M059J (cell line): ENCODE measurements around the gene RIPOR3. TPM values are rescaled to one million over a fixed set of nuclear protein-coding genes. Genes with fewer than 3 reads are reported as not detected.
"Not testable (repeated sequence)": the region's sequence is repeated elsewhere in the genome, so short reads cannot be mapped to it uniquely, and the experiment has no call there.

ENCODE experiments used
- DNase-seq: peaks from one replicate; pipeline ENCODE4 v3.0.0-alpha.2; 2012; ENCODE audit warnings: low read depth
- total RNA-seq: library from RNA; depleted of rRNA; stranded (reverse); fragments of >200 nt; shearing (Covaris generic); gene quantifications from 2 replicates; pipeline ENCODE4 v1.2.3, GENCODE V29; 2014; rRNA removed

The RIPOR3 gene
- total RNA-seq, 1 experiment from 2014 or later, result 1.5 TPM

DNA sequence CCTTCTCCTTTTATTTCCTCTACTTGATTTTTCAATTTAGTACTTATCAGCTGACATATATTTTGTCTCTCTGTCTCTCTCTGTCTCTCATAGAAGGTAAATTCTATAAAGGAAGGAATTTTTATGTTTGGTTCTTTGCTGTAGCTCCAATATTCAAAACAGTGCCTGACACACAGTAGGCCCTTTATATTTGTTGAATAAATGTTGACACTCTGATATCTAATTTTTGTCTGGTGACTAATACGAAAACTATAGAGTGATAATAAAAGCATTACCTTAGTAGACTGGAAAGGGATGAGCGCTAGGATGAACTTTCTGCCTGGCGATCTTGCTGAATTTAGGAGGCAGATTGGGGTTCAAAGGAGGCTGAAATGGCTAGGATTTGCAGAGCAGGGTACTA is 138.4 kb downstream of the RIPOR3 start:
- DNase-seq, result no peak

DNA sequence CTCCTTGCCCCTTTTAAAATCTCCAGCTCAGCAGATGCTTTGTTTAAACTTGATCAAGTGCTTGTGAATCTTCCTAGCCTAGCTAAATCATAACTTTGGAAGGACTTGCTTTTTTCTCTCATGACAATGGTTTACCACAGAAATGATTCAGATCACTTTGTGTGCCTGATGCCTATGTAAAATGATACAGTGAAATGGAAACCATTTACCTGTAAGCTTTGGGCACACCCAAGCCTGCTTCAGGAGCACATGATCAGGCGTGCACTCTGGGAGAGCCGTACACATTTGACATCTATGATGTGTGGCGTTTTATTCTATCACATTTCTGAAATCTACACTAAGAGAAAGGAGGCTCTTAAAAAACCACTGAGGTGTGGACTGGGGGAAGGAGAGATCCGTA is 140.1 kb downstream of the RIPOR3 start:
- DNase-seq, result no peak

DNA sequence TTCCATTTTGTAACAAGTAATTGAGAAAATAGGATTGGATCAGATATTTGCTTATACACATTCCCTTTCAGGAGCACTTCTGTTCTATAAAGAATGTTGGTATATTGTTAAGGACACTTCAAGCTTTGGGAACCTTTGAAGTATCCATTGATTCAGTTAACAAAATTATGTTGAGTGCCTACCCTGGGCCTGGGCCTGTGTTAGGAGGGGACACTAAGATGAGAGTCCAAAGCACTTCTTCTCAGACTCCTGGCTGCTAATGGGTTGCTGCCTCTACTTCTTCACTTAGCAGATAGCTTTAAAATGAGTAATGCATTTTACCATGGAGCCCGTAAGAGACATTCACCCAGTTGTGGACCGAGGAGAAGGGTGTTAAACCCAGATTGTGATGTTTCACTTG is 140.8 kb downstream of the RIPOR3 start:
- no peak for DNase-seq

DNA sequence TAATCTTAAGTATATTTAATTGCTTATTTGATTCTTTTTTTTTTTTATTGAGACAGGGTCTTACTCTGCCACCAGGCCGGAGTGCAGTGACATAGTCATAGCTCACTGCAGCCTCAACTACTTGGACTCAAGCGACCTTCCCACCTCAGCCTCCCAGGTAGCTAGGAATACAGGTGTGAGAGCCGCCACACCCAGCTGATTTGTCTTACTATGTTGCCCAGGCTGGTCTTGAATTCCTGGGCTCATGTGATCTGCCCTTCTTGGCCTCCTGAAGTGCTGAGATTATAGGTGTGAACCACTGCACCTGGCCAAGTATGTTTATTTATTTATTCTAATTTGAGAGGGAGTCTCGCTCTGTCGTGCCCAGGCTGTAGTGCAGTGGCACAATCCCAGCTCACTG is 142.9 kb downstream of the RIPOR3 start:
- DNase-seq, result no peak

DNA sequence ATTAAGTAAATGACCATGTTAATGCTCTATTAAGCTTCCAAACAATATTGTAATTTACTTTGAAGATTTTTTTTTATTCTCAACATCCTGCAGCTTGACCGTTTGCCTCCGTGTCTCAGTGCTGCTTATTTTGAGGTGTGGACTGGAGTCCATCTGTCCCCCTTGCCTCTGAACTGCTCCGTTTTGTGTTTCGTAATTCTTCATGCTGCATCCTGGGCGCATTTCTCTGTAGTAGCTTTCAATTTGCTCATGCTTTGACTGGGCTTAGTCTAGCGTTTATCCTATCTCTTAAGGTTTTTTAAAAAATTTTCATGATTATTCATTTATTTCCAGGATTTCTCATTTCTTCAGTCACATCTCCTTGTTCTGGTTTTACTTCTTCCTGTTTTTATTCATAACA is 143.4 kb downstream of the RIPOR3 start:
- no peak for DNase-seq

DNA sequence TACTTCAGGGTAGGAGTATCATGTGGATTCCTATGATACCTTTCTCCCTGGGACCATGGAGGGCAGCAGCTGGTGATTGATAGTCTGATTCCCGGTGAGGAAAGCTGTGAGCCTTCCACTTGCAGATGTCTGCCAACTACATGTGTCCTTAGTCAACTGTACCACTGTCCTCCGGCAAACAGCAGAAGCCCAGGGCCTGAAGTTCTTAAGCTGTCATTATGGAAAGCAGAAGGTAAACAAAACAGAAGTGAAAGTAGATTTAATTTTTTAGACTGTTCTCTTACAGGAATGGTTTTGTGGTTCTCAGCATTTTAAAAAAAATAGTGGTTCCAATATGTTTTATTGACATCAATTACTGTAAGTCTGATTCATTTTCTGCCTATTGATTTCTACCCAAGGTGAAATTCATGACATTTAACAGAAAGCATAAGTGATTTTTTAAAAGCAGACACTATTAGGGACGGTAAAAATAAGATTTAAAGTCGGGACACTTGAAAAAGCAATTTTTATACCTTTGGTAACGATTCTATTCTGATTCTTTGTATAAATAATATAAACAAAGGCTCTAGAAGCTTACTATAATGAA is 144.5 kb downstream of the RIPOR3 start:
- DNase-seq, result no peak

DNA sequence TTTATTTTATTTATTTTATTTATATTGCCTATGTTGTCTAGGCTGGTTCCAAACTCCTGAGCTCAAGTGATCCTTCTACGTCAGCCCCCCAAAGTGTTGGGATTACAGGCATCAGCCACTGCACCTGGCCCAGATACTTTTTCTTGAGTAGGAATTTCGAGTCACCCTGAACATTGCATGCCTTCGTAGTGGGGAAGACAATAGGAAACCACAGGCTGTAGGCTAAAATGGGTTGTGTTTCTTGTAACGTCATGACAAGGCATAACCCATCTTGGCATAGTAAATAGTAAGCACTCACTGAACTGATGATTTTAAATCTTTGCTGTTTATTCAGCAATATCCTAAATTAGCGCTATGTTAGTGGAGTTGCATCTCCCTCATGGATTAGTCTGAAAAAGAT is 146.2 kb downstream of the RIPOR3 start:
- DNase-seq, result no peak

DNA sequence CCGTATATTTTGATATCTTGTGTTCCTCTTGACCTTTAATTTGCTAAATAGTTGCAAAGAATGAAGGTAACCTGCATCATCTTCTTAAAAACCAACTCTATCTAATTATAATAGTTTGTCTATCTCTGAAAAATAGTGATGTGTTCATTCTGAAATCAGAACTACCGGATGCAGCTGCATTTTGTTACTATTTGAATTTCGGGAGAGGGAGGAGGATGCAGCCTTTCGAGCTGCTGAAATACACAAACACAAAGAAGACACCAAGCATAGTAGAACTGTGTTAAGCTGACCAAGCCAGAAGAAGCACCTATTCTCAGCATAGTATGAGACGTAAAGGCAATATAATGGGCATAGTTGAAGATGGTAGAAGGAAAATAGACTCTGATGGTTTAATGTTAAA is 148.0 kb downstream of the RIPOR3 start:
- no peak for DNase-seq

DNA sequence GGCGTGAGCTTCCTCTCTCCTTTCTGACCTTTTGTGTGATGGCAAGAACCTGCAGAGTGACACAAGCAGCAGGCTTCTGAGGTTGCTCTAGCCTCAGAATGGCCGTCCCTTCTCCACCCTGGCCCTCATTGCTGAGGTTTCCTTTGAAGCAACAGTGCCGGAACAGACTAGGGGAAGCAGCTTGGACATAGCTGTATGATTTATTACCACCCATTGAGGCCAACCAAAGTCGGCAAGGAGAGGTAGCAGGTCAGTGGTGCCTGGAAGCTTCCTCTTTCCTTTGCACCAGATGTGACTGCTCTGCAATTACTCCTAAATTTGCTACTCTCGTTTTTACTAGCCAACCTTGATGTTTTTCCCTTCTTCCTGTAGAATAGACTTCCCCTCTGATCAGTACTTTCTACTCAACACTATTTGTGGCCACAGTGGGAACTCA is 149.7 kb downstream of the RIPOR3 start:
- no peak for DNase-seq

DNA sequence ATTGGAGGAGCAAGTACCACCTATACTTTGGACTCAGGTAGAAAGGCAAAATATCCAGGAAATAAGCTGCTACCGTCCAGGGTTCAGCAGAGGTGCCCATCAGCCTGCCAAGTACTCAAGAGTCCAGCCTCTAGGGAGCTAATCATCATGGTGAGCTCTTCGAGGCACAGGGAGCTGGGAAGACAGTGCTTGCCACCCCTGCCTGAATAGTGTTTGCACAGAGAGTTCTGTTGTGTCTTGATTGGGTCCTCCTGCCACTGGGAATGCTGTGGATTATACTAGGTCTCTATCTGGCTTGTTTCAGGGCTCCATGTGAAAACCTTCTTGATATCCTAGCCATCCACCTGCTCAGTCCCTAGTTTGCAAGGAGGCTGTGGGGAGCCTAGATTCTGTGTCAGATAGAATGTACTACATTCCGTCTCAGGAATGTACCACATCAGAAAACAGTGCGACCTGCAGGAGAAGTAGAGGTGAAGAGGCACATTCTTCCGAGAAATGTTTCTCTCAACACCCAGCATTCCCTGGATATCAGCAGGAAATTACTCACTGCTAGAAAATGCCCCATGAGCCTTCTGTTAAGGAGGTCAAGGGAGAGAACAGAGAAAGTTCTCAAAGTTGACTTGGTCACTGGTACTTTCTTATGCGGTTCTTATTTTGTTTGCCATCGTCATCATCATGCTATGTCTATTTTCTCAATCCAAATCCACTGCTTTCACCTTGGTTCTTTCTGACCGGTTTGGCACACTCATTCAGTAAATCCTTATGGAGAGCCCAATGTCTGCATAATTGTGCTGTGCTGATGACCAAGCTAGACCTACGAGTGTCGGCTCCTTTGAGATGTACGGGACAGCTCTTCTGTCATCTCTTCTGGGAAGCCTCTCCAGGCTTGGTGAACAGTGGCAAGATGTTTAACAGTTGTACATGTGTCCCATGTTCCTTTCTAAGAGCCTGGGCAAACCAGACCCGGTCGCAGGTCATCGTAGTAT is 150.4 kb downstream of the RIPOR3 start:
- peak; percentile 100 for DNase-seq

DNA sequence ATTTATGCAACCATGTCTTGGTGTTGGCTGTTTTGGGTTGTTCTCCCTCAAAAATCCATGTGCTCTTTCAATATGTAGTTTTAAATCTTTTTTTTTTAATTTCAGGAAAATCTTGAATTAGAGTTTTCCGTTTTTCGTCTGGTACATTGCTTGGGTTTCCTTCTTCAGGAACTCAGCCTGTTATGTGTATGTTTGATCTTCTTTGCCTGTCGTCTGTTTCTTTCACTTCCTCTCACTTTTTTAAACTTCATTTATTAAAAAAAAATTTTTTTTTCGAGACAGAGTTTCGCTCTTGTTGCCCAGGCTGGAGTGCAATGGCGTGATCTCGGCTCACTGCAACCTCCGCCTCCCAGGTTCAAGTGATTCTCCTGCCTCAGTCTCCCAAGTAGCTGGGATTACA is 151.5 kb downstream of the RIPOR3 start:
- not testable (repeated sequence) for DNase-seq

DNA sequence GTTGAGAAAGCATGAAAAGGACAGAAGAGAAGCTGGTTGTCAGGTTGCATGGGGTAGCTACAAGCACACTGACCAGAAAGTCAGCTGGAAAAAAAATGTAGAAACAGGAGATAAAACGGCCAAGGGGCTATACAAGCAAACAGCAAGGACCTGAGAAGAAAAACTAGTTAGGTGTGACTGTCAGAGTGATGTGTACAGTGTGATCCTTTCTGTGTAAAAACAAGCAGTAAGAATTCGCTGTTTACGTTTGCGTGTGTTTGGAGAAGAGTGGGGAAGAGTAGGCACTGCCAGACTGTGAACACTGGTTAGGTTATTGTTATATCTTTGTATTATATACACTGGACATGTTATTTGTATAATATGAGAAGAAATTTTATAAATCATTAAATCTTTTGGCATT is 153.1 kb downstream of the RIPOR3 start:
- no peak for DNase-seq

DNA sequence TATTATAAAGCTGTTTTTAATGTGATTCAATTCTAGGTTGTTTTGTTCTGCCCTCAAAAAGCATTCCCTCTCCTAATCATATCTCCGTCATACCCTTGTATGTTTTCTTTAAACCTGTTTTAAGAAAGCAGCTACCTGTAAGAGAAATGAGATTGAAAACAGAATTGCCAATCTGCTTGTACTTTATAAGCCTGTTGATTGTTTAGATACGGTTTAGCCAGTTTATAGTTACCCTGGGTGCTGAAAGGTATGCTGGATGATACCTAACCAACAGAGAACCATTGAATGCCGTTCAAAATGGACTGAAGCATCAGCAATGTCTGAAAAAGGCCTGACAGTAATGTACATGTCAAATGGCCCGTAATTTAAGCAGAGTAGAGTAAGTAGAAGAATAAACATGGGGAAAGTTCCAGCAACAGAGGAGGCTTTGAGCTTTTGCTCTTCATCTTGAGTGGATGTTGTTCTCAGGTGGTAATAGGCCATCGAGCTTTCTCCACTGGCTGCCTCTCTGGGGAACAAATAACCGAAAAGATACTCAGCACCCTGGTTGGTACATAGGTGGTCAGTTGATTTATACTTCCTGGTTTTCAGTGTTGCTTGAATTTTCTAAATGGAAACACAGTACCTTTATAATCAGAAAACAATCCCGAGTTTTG is 153.7 kb downstream of the RIPOR3 start:
- no peak for DNase-seq

DNA sequence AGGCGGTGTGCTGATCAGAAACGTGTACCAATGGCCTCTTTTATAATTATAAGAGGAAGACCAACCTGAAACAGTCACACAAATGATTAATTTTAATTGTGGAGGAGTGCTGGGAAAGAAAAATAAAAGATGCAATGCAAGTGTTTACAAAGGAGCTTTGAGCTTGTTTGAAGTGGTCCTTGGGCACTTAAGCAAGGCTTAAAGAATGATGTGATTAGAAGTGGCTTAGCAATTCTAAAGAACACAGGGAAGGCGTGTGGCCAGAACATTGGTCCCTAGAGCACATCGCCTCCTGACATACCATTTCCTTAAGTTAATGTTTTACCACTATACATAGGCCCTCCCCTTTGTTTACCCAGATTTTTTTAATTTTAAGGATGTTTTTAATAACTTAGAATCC is 155.0 kb downstream of the RIPOR3 start:
- no peak for DNase-seq

Other genes starting within 250 kb of the RIPOR3 start
- gene PTPN1, start 181.2 kb downstream of the RIPOR3 start, total RNA-seq, result 62.0 and 84.9 TPM in 2 replicates
- gene PARD6B, start 40.0 kb upstream of the RIPOR3 start, total RNA-seq, result 9.4 and 16.6 TPM in 2 replicates
- gene BCAS4, start 103.5 kb upstream of the RIPOR3 start, total RNA-seq, result 15.4 and 16.2 TPM in 2 replicates
- 21.1 and 47.8 TPM in 2 replicates for gene ADNP, start 239.9 kb upstream of the RIPOR3 start, total RNA-seq